Keratinocyte (primary cell): ENCODE results near the gene MAJIN. TPM values are rescaled to one million over a fixed set of nuclear protein-coding genes. Genes with fewer than 3 reads are reported as not detected.

Experiments
- DNase-seq: peaks from one replicate; pipeline ENCODE4 v3.0.0-alpha.2; 2011; ENCODE audit warnings: low read depth, missing footprints, low spot score
- FAIRE-seq: peaks from 2 replicates; lab custom pipeline; 2011; peaks lifted over from hg19 to GRCh38; lab: Jason Lieb, UNC
- H2AFZ ChIP-seq: 2 replicates; pipeline ENCODE4 v1.6.0; 2012; ENCODE audit warnings: low read length, control low read depth, inconsistent platforms; ENCODE audit not compliant: control insufficient read depth
- H3K27ac ChIP-seq: 2 replicates; pipeline ENCODE4 v1.5.1; 2011; ENCODE audit warnings: low read length; ENCODE audit not compliant: control insufficient read depth, insufficient read depth
- H3K27me3 ChIP-seq: 3 replicates; pipeline ENCODE4 v1.6.0; 2011; ENCODE audit warnings: low read length; ENCODE audit not compliant: control insufficient read depth, insufficient read depth; ENCODE audit errors: extremely low read depth
- H3K36me3 ChIP-seq, 2 experiments: 2 replicates in 1 of 2; 3 replicates in 1 of 2; pipeline ENCODE4 v1.5.1; 2011; ENCODE audit warnings: low read length in 2 of 2, mild to moderate bottlenecking in 1 of 2; ENCODE audit not compliant: control insufficient read depth in 2 of 2, insufficient read depth in 2 of 2; ENCODE audit errors: extremely low read depth in 1 of 2
- H3K4me1 ChIP-seq: 3 replicates; pipeline ENCODE4 v1.5.1; 2011; ENCODE audit warnings: low read length; ENCODE audit not compliant: control insufficient read depth, insufficient read depth; ENCODE audit errors: extremely low read depth
- H3K4me2 ChIP-seq: 3 replicates; pipeline ENCODE4 v1.6.0; 2011; ENCODE audit warnings: low read depth, low read length; ENCODE audit not compliant: control insufficient read depth, insufficient read depth; ENCODE audit errors: extremely low read depth
- H3K4me3 ChIP-seq, 3 experiments: fragments of 200-600 bp in 1 of 3; sonication (generic) in 1 of 3; 2 replicates in 2 of 3; 3 replicates in 1 of 3; pipeline ENCODE4 v1.5.1; 2011 to 2016; ENCODE audit warnings: low read length in 3 of 3, mild to moderate bottlenecking in 3 of 3, control low read depth in 2 of 3, inconsistent platforms in 1 of 3, low read depth in 1 of 3, mixed read lengths in 1 of 3, mixed run types in 1 of 3, moderate library complexity in 1 of 3; ENCODE audit not compliant: control insufficient read depth in 2 of 3, insufficient read depth in 2 of 3; ENCODE audit errors: extremely low read depth in 1 of 3
- H3K79me2 ChIP-seq: 2 replicates; pipeline ENCODE4 v1.6.0; 2012; ENCODE audit warnings: low read length; ENCODE audit not compliant: control insufficient read depth, insufficient read depth
- H3K9ac ChIP-seq: 3 replicates; pipeline ENCODE4 v1.6.0; 2011; ENCODE audit warnings: low read length; ENCODE audit not compliant: control insufficient read depth, insufficient read depth; ENCODE audit errors: extremely low read depth
- H3K9me1 ChIP-seq: 3 replicates; pipeline ENCODE4 v1.6.0; 2011; ENCODE audit warnings: low read length; ENCODE audit not compliant: control insufficient read depth, insufficient read depth; ENCODE audit errors: extremely low read depth
- H3K9me3 ChIP-seq: 2 replicates; pipeline ENCODE4 v1.5.1; 2012; ENCODE audit warnings: low read depth, low read length; ENCODE audit not compliant: control insufficient read depth
- H4K20me1 ChIP-seq: 3 replicates; pipeline ENCODE4 v1.6.0; 2011; ENCODE audit warnings: low read length; ENCODE audit not compliant: control insufficient read depth, insufficient read depth; ENCODE audit errors: extremely low read depth
- CTCF ChIP-seq, 3 experiments: IDR thresholded peaks in 1 of 3; conservative IDR thresholded peaks in 1 of 3; optimal IDR thresholded peaks in 1 of 3; 2 replicates in 2 of 3; 3 replicates in 1 of 3; pipeline versions ENCODE3 to v1.5.1; 2011; ENCODE audit warnings: low read length in 3 of 3, mild to moderate bottlenecking in 3 of 3, moderate library complexity in 2 of 3, control low read depth in 1 of 3, inconsistent platforms in 1 of 3; ENCODE audit not compliant: insufficient read depth in 2 of 3; ENCODE audit errors: extremely low read depth in 1 of 3
- EZH2 ChIP-seq: IDR thresholded peaks from one replicate; pipeline ENCODE4 v1.6.1; 2012; ENCODE audit warnings: inconsistent platforms, mild to moderate bottlenecking, low read length, moderate library complexity
- dilution Hi-C: fragments of 300-500 bp; cut with MboI; formaldehyde crosslinking; loops from one replicate; pipeline ENCODE4 v1.7.0; 2020; ENCODE audit warnings: low sequenced_read_pairs; ENCODE audit not compliant: extremely low pct_ligation_motif_present
- polyA plus RNA-seq, 5 experiments: library from polyadenylated mRNA; depleted of rRNA in 3 of 5; stranded (reverse) in 3 of 5; stranded (forward) in 1 of 5; unstranded in 1 of 5; fragments of >200 nt; gene quantifications; 1 replicate in 1 of 5; 2 replicates in 3 of 5; 3 replicates in 1 of 5; pipeline versions ENCODE4 v1.2.1 to v1.2.3, GENCODE V29; 2011 to 2012; ENCODE audit warnings: missing spikeins in 2 of 5, low read depth in 1 of 5, low replicate concordance in 1 of 5

MAJIN gene
- polyA plus RNA-seq, 1 donor (not counting 4 experiments of a cell fraction or from before 2014, with no cell fraction given) = 0.09 TPM

GRCh38 chr11:64911142-64911541, 60.8 kb downstream of the MAJIN start:
- H3K4me3 ChIP-seq = no peak overlapping the region
- H3K27ac ChIP-seq = no peak overlapping the region
- peaks cover 6% of the 10 kb centered on the region for H3K79me2 ChIP-seq
- no peak for DNase-seq
- dilution Hi-C loops = no loop called here
- no peak overlapping the region for H3K4me2 ChIP-seq
- FAIRE-seq = no peak
- no peak overlapping the region for H3K9ac ChIP-seq
- peaks cover 15 to 48% of the 10 kb centered on the region in 2 experiments for H3K36me3 ChIP-seq
- no peak overlapping the region for H2AFZ ChIP-seq
- TF ChIP-seq EZH2 (no peak), CTCF (optimal IDR thresholded peaks at IDR 0.05 in 1 of 3, IDR thresholded peaks at IDR 0.05 in 1 of 3, conservative IDR thresholded peaks at IDR 0.05 in 1 of 3; ENCODE audit: extremely low read depth in 1 of 3, insufficient read depth in 2 of 3, low read length in 3 of 3) (no peak)
- H4K20me1 ChIP-seq = no peaks in the 10 kb centered on the region
- H3K27me3 ChIP-seq = no peaks in the 10 kb centered on the region
- H3K4me1 ChIP-seq = peaks cover 6% of the 10 kb centered on the region
- no peaks in the 10 kb centered on the region for H3K9me3 ChIP-seq
- no peaks in the 10 kb centered on the region for H3K9me1 ChIP-seq

GRCh38 chr11:64910451-64911093, 61.3 kb downstream of the MAJIN start:
- peaks cover 21 to 49% of the 10 kb centered on the region in 2 experiments for H3K36me3 ChIP-seq
- no peaks in the 10 kb centered on the region for H3K27me3 ChIP-seq
- DNase-seq (no peak), FAIRE-seq (no peak)
- H3K9ac ChIP-seq = no peak overlapping the region
- no peaks in the 10 kb centered on the region for H3K4me1 ChIP-seq
- dilution Hi-C loops = no loop called here
- H2AFZ ChIP-seq = no peak overlapping the region
- peaks cover under 1% of the 10 kb centered on the region for H3K79me2 ChIP-seq
- H3K9me1 ChIP-seq = no peaks in the 10 kb centered on the region
- no peak for TF ChIP-seq CTCF (optimal IDR thresholded peaks at IDR 0.05 in 1 of 3, IDR thresholded peaks at IDR 0.05 in 1 of 3, conservative IDR thresholded peaks at IDR 0.05 in 1 of 3; ENCODE audit: extremely low read depth in 1 of 3, insufficient read depth in 2 of 3, low read length in 3 of 3)
- no peak for TF ChIP-seq EZH2
- no peak overlapping the region for H3K4me2 ChIP-seq
- H4K20me1 ChIP-seq = no peaks in the 10 kb centered on the region
- no peak overlapping the region for H3K27ac ChIP-seq
- no peak overlapping the region for H3K4me3 ChIP-seq
- H3K9me3 ChIP-seq = no peaks in the 10 kb centered on the region
